IMR-90 (cell line): ENCODE data around the gene TGM1. TPM values are rescaled to one million over a fixed set of nuclear protein-coding genes. Genes with fewer than 3 reads are reported as not detected.
A peak's percentile ranks its signal among the peaks of the same experiment; 100 is the strongest.

Source experiments
- ATAC-seq: fragments of 200-7000 bp; cut with Tn5 transposase; 2 replicates; pipeline ENCODE4 v1.9.1; 2020; ENCODE audit warnings: low read depth, mild to moderate bottlenecking, moderate library complexity
- BruUV-seq: library from RNA; stranded (reverse); fragments of 400-500 nt; replicated peaks from 2 replicates; lab custom pipeline; 2021; lab: Mats Ljungman, UMichigan
- CTCF ChIA-PET: fragments of 300-600 bp; formaldehyde crosslinking; extraction: SDS; loops from one replicate; lab custom pipeline; 2021; ENCODE audit warnings: antibody characterized with exemption; lab: Yijun Ruan, JAX
- POLR2A ChIA-PET: fragments of 300-600 bp; sonication (Branson Sonifier 250); formaldehyde crosslinking; loops from one replicate; lab custom pipeline; 2022; ENCODE audit warnings: antibody characterized with exemption; ENCODE audit not compliant: unreplicated experiment; lab: Charles Lee
- DNase-seq: peaks from one replicate; pipeline ENCODE4 v3.0.0; 2013
- H2AFZ ChIP-seq: replicated peaks from 2 replicates; pipeline ENCODE3; 2013; ENCODE audit warnings: low read length, mild to moderate bottlenecking; ENCODE audit not compliant: poor library complexity
- H2AK5ac ChIP-seq: 2 replicates; pipeline ENCODE4 v1.6.1; 2013; ENCODE audit warnings: low read depth, low read length, inconsistent platforms
- H2AK9ac ChIP-seq: replicated peaks from 2 replicates; pipeline ENCODE3; 2013; ENCODE audit warnings: mild to moderate bottlenecking, low read depth, low read length, moderate library complexity; ENCODE audit not compliant: poor library complexity
- H2BK120ac ChIP-seq: 2 replicates; pipeline ENCODE4 v1.6.1; 2013; ENCODE audit warnings: low read depth, low read length, inconsistent platforms
- H2BK15ac ChIP-seq: 3 replicates; pipeline ENCODE4 v1.6.1; 2013; ENCODE audit warnings: low read depth, low read length, inconsistent platforms
- H2BK20ac ChIP-seq: 2 replicates; pipeline ENCODE4 v1.6.1; 2013; ENCODE audit warnings: low read depth, mild to moderate bottlenecking, inconsistent platforms, low read length, moderate library complexity
- H2BK5ac ChIP-seq: 2 replicates; pipeline ENCODE4 v1.6.1; 2013; ENCODE audit warnings: mild to moderate bottlenecking, low read depth, low read length, inconsistent platforms; ENCODE audit not compliant: poor library complexity, severe bottlenecking
- H3K14ac ChIP-seq: replicated peaks from 2 replicates; pipeline ENCODE4 v1.6.1; 2013; ENCODE audit warnings: low read depth, low read length, inconsistent platforms
- H3K18ac ChIP-seq: 2 replicates; pipeline ENCODE4 v1.6.1; 2013; ENCODE audit warnings: low read depth, low read length, control low read depth
- H3K23ac ChIP-seq: 2 replicates; pipeline ENCODE4 v1.6.1; 2013; ENCODE audit warnings: low read depth, low read length, inconsistent platforms
- H3K27ac ChIP-seq: 2 replicates; pipeline ENCODE4 v1.5.1; 2013; ENCODE audit warnings: mild to moderate bottlenecking, control low read depth, low read length; ENCODE audit not compliant: insufficient read depth
- H3K27me3 ChIP-seq: 2 replicates; pipeline ENCODE4 v1.6.1; 2013; ENCODE audit warnings: low read length; ENCODE audit not compliant: control insufficient read depth, insufficient read depth
- H3K36me3 ChIP-seq: 2 replicates; pipeline ENCODE4 v1.6.1; 2013; ENCODE audit warnings: low read length, mixed read lengths; ENCODE audit not compliant: control insufficient read depth, insufficient read depth
- H3K4ac ChIP-seq: 2 replicates; pipeline ENCODE4 v1.6.1; 2013; ENCODE audit warnings: low read depth, low read length, inconsistent platforms
- H3K4me1 ChIP-seq: 2 replicates; pipeline ENCODE4 v1.6.1; 2013; ENCODE audit warnings: low read length, mixed read lengths; ENCODE audit not compliant: control insufficient read depth, insufficient read depth
- H3K4me2 ChIP-seq: 2 replicates; pipeline ENCODE4 v1.6.1; 2013; ENCODE audit warnings: low read depth, mild to moderate bottlenecking, control low read depth, low read length, moderate library complexity
- H3K4me3 ChIP-seq: 2 replicates; pipeline ENCODE4 v1.5.1; 2013; ENCODE audit warnings: low read depth, mild to moderate bottlenecking, control low read depth, low read length, moderate library complexity; ENCODE audit not compliant: insufficient read depth
- H3K56ac ChIP-seq: 2 replicates; pipeline ENCODE4 v1.6.1; 2013; ENCODE audit warnings: low read length, inconsistent platforms; ENCODE audit not compliant: insufficient read depth; ENCODE audit errors: extremely low read depth
- H3K79me1 ChIP-seq, 2 experiments: 2 replicates each; pipeline ENCODE4 v1.6.1; 2013; ENCODE audit warnings: low read length in 2 of 2, inconsistent platforms in 1 of 2, low read depth in 1 of 2
- H3K9ac ChIP-seq: 2 replicates; pipeline ENCODE4 v1.6.1; 2013; ENCODE audit warnings: low read depth, low read length, control low read depth
- H3K9me1 ChIP-seq: 2 replicates; pipeline ENCODE4 v1.6.1; 2013; ENCODE audit warnings: low read length, inconsistent platforms; ENCODE audit not compliant: insufficient read depth
- H3K9me3 ChIP-seq: 2 replicates; pipeline ENCODE4 v1.6.1; 2013; ENCODE audit warnings: low read length; ENCODE audit not compliant: control insufficient read depth, insufficient read depth
- H4K20me1 ChIP-seq: 2 replicates; pipeline ENCODE4 v1.6.1; 2013; ENCODE audit warnings: low read length, inconsistent platforms; ENCODE audit not compliant: insufficient read depth
- H4K5ac ChIP-seq: 2 replicates; pipeline ENCODE4 v1.6.1; 2013; ENCODE audit warnings: mild to moderate bottlenecking, low read depth, low read length, control low read depth
- H4K8ac ChIP-seq, 2 experiments: 2 replicates each; pipeline ENCODE4 v1.6.1; 2013; ENCODE audit warnings: low read depth in 2 of 2, low read length in 2 of 2, control low read depth in 1 of 2, inconsistent platforms in 1 of 2
- H4K91ac ChIP-seq: 2 replicates; pipeline ENCODE4 v1.6.1; 2013; ENCODE audit warnings: low read depth, low read length, inconsistent platforms; ENCODE audit not compliant: insufficient read depth
- BHLHE40 ChIP-seq: fragments of 150-350 bp; IDR thresholded peaks from 2 replicates; pipeline ENCODE4 v1.6.1; 2016; ENCODE audit warnings: mild to moderate bottlenecking, low read depth, low read length
- CEBPB ChIP-seq: IDR thresholded peaks from 2 replicates; pipeline ENCODE4 v1.6.1; 2012; ENCODE audit warnings: low read depth, low read length, improper control_type of control experiment
- CHD1 ChIP-seq: IDR thresholded peaks from 2 replicates; pipeline ENCODE4 v1.6.1; 2012; ENCODE audit warnings: low read depth, low read length, improper control_type of control experiment
- ELK1 ChIP-seq: fragments of 150-350 bp; IDR thresholded peaks from 2 replicates; pipeline ENCODE4 v1.6.1; 2016; ENCODE audit warnings: low read depth, mild to moderate bottlenecking, low read length, moderate library complexity, borderline replicate concordance
- FOS ChIP-seq: fragments of 150-350 bp; IDR thresholded peaks from 2 replicates; pipeline ENCODE4 v1.6.1; 2016; ENCODE audit warnings: low read depth, low read length
- MAFK ChIP-seq: IDR thresholded peaks from 2 replicates; pipeline ENCODE4 v1.6.1; 2012; ENCODE audit warnings: low read depth, low read length, improper control_type of control experiment
- MAZ ChIP-seq: IDR thresholded peaks from 2 replicates; pipeline ENCODE4 v1.6.1; 2012; ENCODE audit warnings: low read depth, mild to moderate bottlenecking, low read length, improper control_type of control experiment, moderate library complexity, borderline replicate concordance
- MXI1 ChIP-seq: IDR thresholded peaks from 2 replicates; pipeline ENCODE4 v1.6.1; 2012; ENCODE audit warnings: low read depth, mild to moderate bottlenecking, low read length, moderate library complexity, borderline replicate concordance
- NFE2L2 ChIP-seq: fragments of 150-350 bp; IDR thresholded peaks from 2 replicates; pipeline ENCODE4 v1.6.1; 2016; ENCODE audit warnings: low read depth, mild to moderate bottlenecking, low read length
- POLR2A ChIP-seq: IDR thresholded peaks from 2 replicates; pipeline ENCODE4 v1.6.1; 2012; ENCODE audit warnings: mild to moderate bottlenecking, low read depth, low read length
- RAD21 ChIP-seq: IDR thresholded peaks from 2 replicates; pipeline ENCODE4 v1.6.1; 2012; ENCODE audit warnings: low read length, improper control_type of control experiment
- RCOR1 ChIP-seq: IDR thresholded peaks from 2 replicates; pipeline ENCODE4 v1.6.1; 2012; ENCODE audit warnings: mild to moderate bottlenecking, low read length, improper control_type of control experiment; ENCODE audit not compliant: insufficient replicate concordance
- RFX5 ChIP-seq: IDR thresholded peaks from 2 replicates; pipeline ENCODE4 v1.8.0; 2012; ENCODE audit warnings: low read depth, mild to moderate bottlenecking, low read length, moderate library complexity
- SMC3 ChIP-seq: fragments of 150-350 bp; IDR thresholded peaks from 2 replicates; pipeline ENCODE4 v1.6.1; 2016; ENCODE audit warnings: low read depth, mild to moderate bottlenecking, antibody characterized with exemption, low read length, moderate library complexity
- USF2 ChIP-seq: fragments of 150-350 bp; IDR thresholded peaks from 2 replicates; pipeline ENCODE4 v1.6.1; 2017; ENCODE audit warnings: mild to moderate bottlenecking, antibody characterized with exemption, low read length, low read depth
- WGBS, 2 experiments: methylation state at CpG; one replicate each; pipeline versions ENCODE4 v1.1.5 to v1.1.7; 2013; ENCODE audit warnings: missing lambda C conversion rate in 2 of 2; ENCODE audit not compliant: insufficient read length in 1 of 2; ENCODE audit errors: extremely low coverage in 2 of 2; 5-methylcytosine and 5-hydroxymethylcytosine counted together
- dilution Hi-C: fragments of 300-500 bp; cut with HindIII; formaldehyde crosslinking; loops from one replicate; pipeline ENCODE4 v1.14.3; 2018; ENCODE audit warnings: low sequenced_read_pairs; ENCODE audit not compliant: unreplicated experiment
- in situ Hi-C: fragments of 300-500 bp; cut with MboI; formaldehyde crosslinking; loops from 3 replicates; pipeline ENCODE4 v1.14.3; 2019; ENCODE audit warnings: low sequenced_read_pairs, inconsistent platforms, mixed read lengths
- intact Hi-C: fragments of 100-400 bp; cut with micrococcal nuclease; formaldehyde crosslinking; loops from 2 replicates; pipeline ENCODE4 v1.10.0; 2022
- polyA plus RNA-seq, 3 experiments: library from polyadenylated mRNA; depleted of rRNA; stranded (reverse); fragments of >200 nt; gene quantifications; 2 replicates each; pipeline ENCODE4 v1.2.3, GENCODE V29; 2012; ENCODE audit warnings: low replicate concordance in 1 of 3
- total RNA-seq: library from RNA; depleted of rRNA; stranded (reverse); fragments of >200 nt; gene quantifications from 2 replicates; pipeline ENCODE4 v1.2.3, GENCODE V29; 2012

Gene TGM1
- total and polyA plus RNA-seq, 2 of the 4 experiments (the other 2 are of a cell fraction): 0.72 to 3.3 TPM

- TF ChIP-seq SMC3: no peak
- peak; percentile 89; the same call in 1 of the 2 replicates for TF ChIP-seq MAZ
- TF ChIP-seq BHLHE40: peak; percentile 84
Measured at GRCh38 chr14:24212924-24213865, 49.8 kb downstream of the TGM1 start, which contains the start of gene CHMP4A (continued).

- DNase-seq (no peak), ATAC-seq (no peak)
- ChIA-PET POLR2A (no interaction called here), CTCF (no interaction called here)
- H2AK9ac ChIP-seq: no peak overlapping the region
- H2AFZ ChIP-seq: no peak overlapping the region
- H3K9me1 ChIP-seq: peaks cover 15% of the 10 kb centered on the region; the same call in 1 of the 2 replicates
- WGBS, 2 experiments: 98% methylated on average over 6 of the region's 6 CpGs; no CpG with 5 or more reads in 1 of the 2 experiments
- no peak overlapping the region for H2BK5ac ChIP-seq
- no peak overlapping the region for H3K4ac ChIP-seq
- H3K23ac ChIP-seq: no peak overlapping the region
- H3K9ac ChIP-seq: no peak overlapping the region
- no peaks in the 10 kb centered on the region for H3K9me3 ChIP-seq
- H2BK15ac ChIP-seq: no peak overlapping the region
- H4K91ac ChIP-seq: no peak overlapping the region
- H3K18ac ChIP-seq: no peak overlapping the region
- peaks cover 36% of the 10 kb centered on the region for H3K36me3 ChIP-seq
- no peak overlapping the region for H3K4me3 ChIP-seq
- BruUV-seq: no TSS peak
- dilution Hi-C loops: no loop called here
- no peak overlapping the region for H3K27ac ChIP-seq
- H2BK120ac ChIP-seq: no peak overlapping the region
- no peaks in the 10 kb centered on the region for H3K27me3 ChIP-seq
- H2BK20ac ChIP-seq: no peak overlapping the region
- peaks cover 2% of the 10 kb centered on the region for H3K4me1 ChIP-seq
- H3K79me1 ChIP-seq: peaks cover 21 to 70% of the 10 kb centered on the region in 2 experiments
- no peak overlapping the region for H4K8ac ChIP-seq
- in situ Hi-C loops: no loop called here
- no peaks in the 10 kb centered on the region for H4K20me1 ChIP-seq
- no peak overlapping the region for H3K4me2 ChIP-seq
- intact Hi-C loops: loop anchor here (10.0 kb wide), 1 partner anchor 223 kb away; no protein-coding TSS in a partner anchor
- H2AK5ac ChIP-seq: no peak overlapping the region
- H3K56ac ChIP-seq: no peak overlapping the region
- no peak overlapping the region for H4K5ac ChIP-seq
- no peak overlapping the region for H3K14ac ChIP-seq
- TF ChIP-seq CEBPB (no peak), MAFK (no peak), RAD21 (no peak), USF2 (no peak), NFE2L2 (no peak), ELK1 (no peak), BHLHE40 (no peak), MXI1 (no peak), POLR2A (no peak), MAZ (no peak), FOS (no peak), RCOR1 (no peak), CHD1 (no peak), RFX5 (no peak)
Measured at GRCh38 chr14:24211311-24211710, 51.7 kb downstream of the TGM1 start.
